Progenitor cell of endocrine pancreas (in vitro differentiated cells): ENCODE data around the gene ADRA2B. TPM values are rescaled to one million over a fixed set of nuclear protein-coding genes. Genes with fewer than 3 reads are reported as not detected.
A peak's percentile ranks its signal among the peaks of the same experiment; 100 is the strongest.
"Not testable (repeated sequence)": the region's sequence is repeated elsewhere in the genome, so short reads cannot be mapped to it uniquely, and the experiment has no call there.

Source experiments
- DNase-seq: peaks from one replicate; pipeline ENCODE4 v3.0.0; 2021; ENCODE audit warnings: low spot score; ENCODE audit not compliant: unreplicated experiment
- H3K27ac Mint-ChIP-seq: 2 replicates; pipeline ENCODE4 v1.8.0; 2021; ENCODE audit warnings: mild to moderate bottlenecking, moderate library complexity, mixed read lengths
- H3K27me3 Mint-ChIP-seq: 2 replicates; pipeline ENCODE4 v1.8.0; 2021; ENCODE audit warnings: mixed read lengths
- H3K36me3 Mint-ChIP-seq: 2 replicates; pipeline ENCODE4 v1.8.0; 2022; ENCODE audit warnings: mixed read lengths; ENCODE audit not compliant: insufficient read depth
- H3K4me1 Mint-ChIP-seq: 2 replicates; pipeline ENCODE4 v1.8.0; 2021; ENCODE audit warnings: low read depth, mixed read lengths
- H3K4me3 Mint-ChIP-seq: 2 replicates; pipeline ENCODE4 v1.8.0; 2021; ENCODE audit warnings: low read depth, mild to moderate bottlenecking, moderate library complexity, mixed read lengths
- H3K9me3 Mint-ChIP-seq: 2 replicates; pipeline ENCODE4 v1.8.0; 2021; ENCODE audit warnings: low read depth, mixed read lengths
- CTCF ChIP-seq: fragments of 200-600 bp; sonication (generic); IDR thresholded peaks from one replicate; pipeline ENCODE4 v1.5.0; 2021; ENCODE audit warnings: antibody characterized with exemption, mild to moderate bottlenecking; ENCODE audit not compliant: unreplicated experiment
- total RNA-seq: library from RNA; stranded (reverse); gene quantifications from 2 replicates; pipeline ENCODE4 v1.2.1, GENCODE V29; 2021

The ADRA2B gene
- total RNA-seq, 1 donor from 2014 or later, result 0.69 TPM

GRCh38 chr2:96142217-96143113 is 26.1 kb upstream of the ADRA2B start:
- peaks cover 3% of the 10 kb centered on the region for H3K4me1 Mint-ChIP-seq
- no peak for DNase-seq
- H3K9me3 Mint-ChIP-seq, result no peaks in the 10 kb centered on the region
- no peaks in the 10 kb centered on the region for H3K36me3 Mint-ChIP-seq
- H3K4me3 Mint-ChIP-seq, result no peak overlapping the region
- no peak for TF ChIP-seq CTCF
- H3K27ac Mint-ChIP-seq, result no peak overlapping the region
- peaks cover 33% of the 10 kb centered on the region for H3K27me3 Mint-ChIP-seq

- H3K9me3 Mint-ChIP-seq, H3K27ac Mint-ChIP-seq, DNase-seq, H3K4me1 Mint-ChIP-seq, H3K36me3 Mint-ChIP-seq, H3K4me3 Mint-ChIP-seq: not testable (repeated sequence)
- peaks cover 24% of the 10 kb centered on the region for H3K27me3 Mint-ChIP-seq
These were observed 25.2 kb upstream of the ADRA2B start for GRCh38 chr2:96141624-96141967.

- Mint-ChIP-seq H3K27me3 (peaks cover 21% of the 10 kb centered on the region), H3K4me3 (no peak overlapping the region), H3K27ac (no peak overlapping the region), H3K36me3 (no peaks in the 10 kb centered on the region), H3K4me1 (peaks cover 3% of the 10 kb centered on the region), H3K9me3 (no peaks in the 10 kb centered on the region)
- DNase-seq, result no peak
- TF ChIP-seq CTCF, result no peak
These were observed 24.7 kb upstream of the ADRA2B start for GRCh38 chr2:96140941-96141623.

- Mint-ChIP-seq H3K36me3 (no peaks in the 10 kb centered on the region), H3K4me3 (no peak overlapping the region), H3K27ac (no peak overlapping the region), H3K4me1 (peaks cover 4% of the 10 kb centered on the region), H3K9me3 (no peaks in the 10 kb centered on the region), H3K27me3 (peaks cover 26% of the 10 kb centered on the region)
- TF ChIP-seq CTCF, result no peak
- DNase-seq, result no peak
These were observed 22.9 kb upstream of the ADRA2B start for GRCh38 chr2:96139181-96139758.

GRCh38 chr2:96138179-96139145 is 22.1 kb upstream of the ADRA2B start, which contains the start of gene ASTL:
TSS of gene ASTL (minus strand) at chr2:96138502. CDS start at chr2:96138436, 66 bp downstream.
- H3K27ac Mint-ChIP-seq, result no peak within 1 kb of the TSS
- no peak within 1 kb of the TSS for H3K4me3 Mint-ChIP-seq
- peaks cover 3% of the 10 kb centered on the region for H3K4me1 Mint-ChIP-seq

More at GRCh38 chr2:96138179-96139145, 22.1 kb upstream of the ADRA2B start, which contains the start of gene ASTL:
- H3K36me3 Mint-ChIP-seq, result no peaks in the 10 kb centered on the region
- peaks cover 26% of the 10 kb centered on the region for H3K27me3 Mint-ChIP-seq
- TF ChIP-seq CTCF, result peak; percentile 63
- H3K9me3 Mint-ChIP-seq, result no peaks in the 10 kb centered on the region
- DNase-seq, result peak; percentile 42
